GM19238 (cell line): ENCODE data around the gene GNG12.

ENCODE experiments used
- DNase-seq: peaks from one replicate; pipeline ENCODE4 v3.0.0; 2011; ENCODE audit warnings: low spot score; ENCODE audit not compliant: insufficient read length

The GNG12 gene

GRCh38 chr1:67843331-67843730, 10.1 kb upstream of the GNG12 start:
- no peak for DNase-seq

DNA sequence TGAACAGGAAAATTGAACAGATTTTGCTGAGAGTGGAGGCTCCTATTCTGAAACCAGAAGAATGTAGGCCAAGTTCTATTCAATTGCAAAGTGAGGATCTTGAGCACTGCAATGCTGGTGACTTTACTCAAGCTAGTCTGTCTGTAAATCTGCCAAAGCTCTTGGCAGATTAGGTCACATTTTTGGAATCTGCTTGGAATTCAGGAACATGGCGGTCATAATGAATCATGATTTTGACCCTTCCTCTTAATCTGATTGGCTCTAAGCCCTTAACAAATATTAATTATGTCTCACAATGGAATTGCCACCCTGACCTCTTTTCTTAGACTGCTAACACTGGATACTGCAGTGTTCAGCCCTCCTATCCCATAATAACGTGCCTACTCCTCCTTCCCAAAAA, 7.2 kb upstream of the GNG12 start:
- no peak for DNase-seq

GRCh38 chr1:67839826-67840225, 6.6 kb upstream of the GNG12 start:
- no peak for DNase-seq

DNA sequence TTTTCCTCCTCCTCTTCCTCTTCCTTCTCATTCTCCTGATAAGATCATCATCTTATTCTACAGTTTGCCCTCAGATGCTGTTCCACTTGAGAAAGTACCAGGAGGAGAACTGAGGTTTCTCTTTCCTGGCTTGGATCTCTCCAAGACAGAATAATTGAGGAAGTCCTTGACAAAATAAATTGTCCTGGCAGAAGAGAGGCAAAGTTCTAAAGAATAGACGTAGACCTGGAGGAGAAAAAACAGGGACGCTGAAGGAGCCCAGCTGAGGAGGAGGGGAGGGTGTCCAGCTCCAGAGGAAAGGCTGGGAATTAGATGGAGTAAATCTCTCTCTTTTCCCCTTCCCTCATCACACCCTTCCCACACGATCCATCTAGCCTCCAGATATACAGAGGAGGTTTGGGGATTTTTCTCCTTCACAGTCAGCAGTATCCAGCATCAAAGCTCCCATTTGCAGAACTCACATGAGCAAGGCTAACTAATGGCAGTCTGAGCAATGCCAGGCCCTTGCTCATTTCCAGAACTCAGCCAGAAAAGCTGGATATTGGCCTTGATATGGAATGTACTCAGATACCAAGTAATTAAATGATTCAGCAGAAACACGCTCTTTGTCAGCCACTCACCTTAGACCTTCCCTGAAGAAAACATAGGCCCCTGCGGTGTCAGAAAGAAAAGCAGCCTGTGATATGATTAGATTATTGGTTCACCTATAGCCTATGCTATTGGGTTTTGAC, 5.1 kb upstream of the GNG12 start:
- DNase-seq = no peak

GRCh38 chr1:67836769-67837168, 3.5 kb upstream of the GNG12 start:
- no peak for DNase-seq

DNA sequence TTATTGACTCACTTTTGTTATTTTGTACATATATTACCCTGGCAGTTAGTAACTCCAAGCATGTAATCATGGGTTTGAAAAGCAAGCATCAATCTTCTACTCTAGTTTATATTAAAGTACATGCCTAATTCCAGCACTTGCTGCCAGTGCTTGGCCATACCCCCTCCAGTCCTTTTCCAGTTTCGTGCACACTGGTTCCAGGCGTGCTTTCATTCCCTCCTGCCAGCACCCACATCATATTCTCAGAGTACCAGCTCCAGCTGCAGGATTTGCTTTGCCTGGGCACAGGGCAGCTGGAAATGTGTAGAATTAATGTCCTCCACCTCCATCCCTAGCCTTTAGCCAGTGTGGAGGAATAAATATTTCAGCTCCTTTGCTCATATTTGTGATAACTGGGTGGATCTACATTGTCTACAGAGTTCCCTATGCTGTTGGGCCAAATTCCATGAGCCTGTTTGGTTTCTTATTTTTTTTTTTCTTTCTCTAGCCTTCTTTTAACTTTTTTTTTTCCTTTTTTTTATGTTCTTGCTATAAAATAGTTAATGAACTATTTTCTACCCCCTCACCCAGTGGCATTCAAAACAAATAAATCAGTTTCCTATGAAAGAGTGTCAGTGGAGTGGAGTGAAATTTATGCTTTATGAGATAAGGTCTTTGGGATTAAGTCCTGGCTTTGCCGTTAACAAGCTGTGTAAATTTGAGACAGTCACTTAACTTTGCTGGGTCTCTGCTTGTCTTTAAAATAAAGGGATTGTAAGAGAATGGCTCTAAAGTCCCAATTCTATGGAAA, 2.6 kb upstream of the GNG12 start:
- no peak for DNase-seq

- no peak for DNase-seq
Measured at GRCh38 chr1:67834246-67834877, 1.1 kb upstream of the GNG12 start.

DNA sequence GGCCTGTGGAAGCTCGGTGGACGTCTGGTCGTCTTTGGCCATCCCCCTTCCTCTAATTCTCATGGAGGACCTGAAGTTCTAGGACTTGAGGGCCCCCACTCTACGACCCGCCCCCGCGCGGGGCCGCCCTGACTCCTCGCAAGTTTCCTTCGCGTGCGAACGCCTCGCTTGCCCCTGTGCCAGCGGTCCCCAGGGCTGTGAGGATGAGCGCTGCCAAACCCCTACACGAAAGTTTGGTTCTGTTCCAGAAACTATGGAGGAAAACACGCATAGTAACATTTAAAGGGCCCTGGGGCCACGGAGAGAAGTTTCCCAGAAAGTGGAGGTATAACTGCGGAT, 304 bp upstream of the GNG12 start:
- DNase-seq = no peak

DNA sequence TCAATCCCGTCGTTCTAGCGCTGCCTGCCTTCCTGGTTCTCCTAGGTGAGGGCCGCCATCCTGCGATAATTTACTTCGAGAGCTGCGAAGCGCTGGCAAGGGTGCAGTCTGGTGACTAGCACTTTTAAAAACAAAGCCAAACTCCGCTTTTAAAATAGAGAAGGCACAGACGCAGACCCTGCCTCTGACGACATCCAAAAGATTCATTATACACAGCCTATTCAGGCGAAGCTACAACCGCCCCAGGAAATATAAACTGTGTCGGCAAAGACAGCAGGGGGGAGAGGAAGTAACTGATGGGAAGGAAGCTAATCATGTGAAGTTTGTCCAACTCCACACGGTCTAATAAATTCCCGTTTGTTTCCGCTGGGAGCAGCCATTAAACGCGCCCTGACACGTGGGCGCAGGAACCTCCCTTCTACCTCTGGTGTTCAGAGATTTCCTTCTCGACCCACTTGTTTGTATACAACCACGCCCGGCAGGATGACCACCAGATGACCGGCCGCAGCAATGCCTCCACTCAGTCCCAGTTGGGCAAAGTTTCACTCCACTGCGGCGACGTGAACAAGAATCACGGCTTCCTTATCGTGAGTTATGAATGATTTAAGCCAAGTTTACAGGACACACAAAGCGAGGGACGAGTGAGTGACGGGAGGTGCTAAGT, 1.3 kb downstream of the GNG12 start:
- DNase-seq = no peak

DNA sequence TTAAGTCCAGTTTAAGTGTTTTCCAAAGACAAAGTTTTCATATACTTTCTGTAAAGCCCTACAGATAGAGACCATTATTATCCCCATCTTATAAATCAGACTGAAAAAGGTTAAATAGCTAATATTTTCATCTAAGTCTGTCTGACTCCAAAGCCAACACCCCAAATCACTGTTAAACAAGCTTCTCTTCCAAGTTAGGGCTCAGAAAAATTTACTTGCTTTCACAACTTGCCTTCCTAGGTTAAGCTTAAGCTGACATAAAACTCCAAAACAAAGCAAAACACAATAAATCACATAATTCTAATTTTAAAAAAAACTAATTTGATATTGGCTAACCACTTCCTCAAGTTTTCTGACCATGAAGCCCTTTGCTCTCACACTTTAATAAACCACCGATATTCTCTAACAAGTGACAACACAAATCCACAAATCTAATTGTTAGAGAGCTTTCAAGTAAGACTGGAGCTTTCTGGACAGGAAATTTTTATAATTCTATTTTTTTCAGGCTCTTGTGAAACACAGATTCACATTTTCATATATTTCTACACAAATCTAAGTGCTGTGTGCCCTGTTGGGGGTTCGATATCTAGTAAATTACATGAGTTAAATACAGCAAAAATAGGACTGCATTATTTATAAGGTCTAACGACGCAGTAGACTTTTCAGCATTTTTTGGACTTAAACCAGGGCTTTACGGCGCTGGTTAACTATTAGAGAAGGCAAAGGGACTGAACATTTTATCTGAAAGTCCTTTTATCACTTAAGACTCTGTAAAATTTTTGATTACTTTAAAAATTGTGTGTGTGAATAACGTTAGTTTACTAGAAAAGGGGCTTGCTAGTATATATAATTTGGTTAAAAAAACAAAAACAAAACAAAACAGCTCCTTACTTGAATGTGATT, 2.1 kb downstream of the GNG12 start:
- no peak for DNase-seq

DNA sequence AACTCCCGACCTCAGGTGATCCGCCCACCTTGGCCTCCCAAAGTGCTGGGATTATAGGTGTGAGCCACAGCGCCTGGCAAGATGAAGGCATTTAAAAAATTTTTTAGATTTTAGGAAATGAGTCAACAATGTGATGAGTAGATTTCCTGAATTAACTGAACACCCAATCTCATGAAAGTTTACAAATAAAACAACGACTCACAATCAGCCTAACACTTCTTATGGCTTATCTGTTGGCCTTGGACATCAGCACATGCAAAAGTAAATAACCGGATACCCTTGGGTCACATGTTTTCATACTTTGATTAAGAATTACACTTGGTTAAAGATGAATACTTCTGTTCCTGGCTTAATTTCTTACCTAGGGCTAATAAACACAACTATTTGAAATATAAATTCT, 3.0 kb downstream of the GNG12 start:
- no peak for DNase-seq

GRCh38 chr1:67827688-67828087, 5.6 kb downstream of the GNG12 start:
- no peak for DNase-seq

GRCh38 chr1:67825591-67825990, 7.7 kb downstream of the GNG12 start:
- DNase-seq = no peak

GRCh38 chr1:67824766-67825165, 8.5 kb downstream of the GNG12 start:
- no peak for DNase-seq

DNA sequence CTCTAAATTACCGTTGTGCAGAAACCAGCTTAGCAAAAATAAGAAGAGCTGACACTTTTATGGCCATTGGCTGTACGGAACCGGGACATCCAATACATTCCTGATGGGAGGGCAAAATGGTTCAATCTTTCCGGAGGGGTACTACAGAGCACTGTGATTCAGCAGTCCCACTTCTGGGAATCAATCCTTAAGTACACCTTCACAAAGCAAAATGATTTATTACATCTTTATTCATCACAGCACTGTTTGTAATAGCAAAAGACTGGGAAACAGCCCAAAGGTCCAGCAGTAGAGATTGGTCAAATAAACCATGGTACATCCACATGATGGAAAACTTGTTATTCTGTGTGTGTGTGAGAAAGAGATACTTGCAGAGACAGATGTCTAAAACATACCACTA, 9.7 kb downstream of the GNG12 start:
- DNase-seq = no peak

- DNase-seq = no peak
Measured at GRCh38 chr1:67821263-67821662, 12.0 kb downstream of the GNG12 start.

GRCh38 chr1:67818725-67819301, 14.5 kb downstream of the GNG12 start:
- DNase-seq = no peak

DNA sequence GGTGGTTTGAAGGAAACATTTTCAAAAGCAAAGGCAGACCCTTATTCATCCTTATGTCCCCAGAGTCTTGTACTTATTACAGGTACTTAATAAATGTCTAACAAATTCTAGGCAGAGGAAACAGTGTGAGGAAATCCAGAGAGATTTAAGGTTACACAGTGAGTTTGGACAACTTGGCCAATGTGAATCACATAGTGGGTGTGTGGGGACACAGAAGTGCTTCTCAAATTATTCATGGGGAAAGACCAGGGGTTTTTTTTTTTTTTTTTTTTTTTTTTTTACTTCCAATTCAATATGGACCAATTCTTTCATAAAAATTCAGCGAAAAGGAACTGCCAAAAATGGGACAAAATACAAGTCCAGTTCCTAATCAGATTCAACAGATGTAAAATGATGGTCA, 15.1 kb downstream of the GNG12 start:
- no peak for DNase-seq

DNA sequence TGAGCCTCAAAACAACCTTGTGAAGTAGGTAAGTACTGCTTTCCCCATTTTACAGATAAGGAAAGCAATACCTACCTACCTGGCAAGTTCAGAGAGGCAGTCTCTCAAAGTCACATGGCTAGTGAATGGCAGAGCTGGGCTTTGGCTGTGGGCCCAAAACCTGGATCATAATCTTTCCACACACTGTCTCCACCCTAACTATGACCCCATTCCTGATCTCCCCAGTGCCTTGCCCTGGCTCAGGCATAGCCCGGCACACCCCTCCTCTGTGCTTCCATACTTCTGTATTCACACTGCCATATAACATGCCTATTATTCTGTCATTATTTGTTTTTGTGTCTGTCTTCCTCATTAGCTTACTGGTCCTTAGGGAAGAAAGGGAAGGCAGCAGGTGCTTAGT, 15.9 kb downstream of the GNG12 start:
- DNase-seq = no peak

DNA sequence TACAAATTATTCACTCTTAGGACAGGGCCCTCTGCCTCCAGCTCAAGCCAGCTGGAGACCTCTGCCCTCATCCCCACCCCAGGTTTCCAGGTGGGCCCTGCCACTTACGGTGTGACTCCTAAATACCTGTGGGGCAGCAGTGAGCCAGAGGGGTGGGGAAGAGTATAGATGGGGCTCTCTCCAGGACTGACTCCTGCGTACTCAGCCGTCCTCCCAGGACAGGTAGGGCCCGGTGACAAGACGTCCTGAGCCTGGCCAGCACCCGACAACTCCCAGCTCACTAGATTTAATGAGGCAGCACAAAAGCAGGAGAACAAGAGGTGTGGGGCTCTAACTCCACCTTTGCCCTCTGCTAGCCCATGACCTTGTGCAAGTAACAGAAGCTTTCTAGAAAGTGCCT, 16.8 kb downstream of the GNG12 start:
- DNase-seq = no peak

DNA sequence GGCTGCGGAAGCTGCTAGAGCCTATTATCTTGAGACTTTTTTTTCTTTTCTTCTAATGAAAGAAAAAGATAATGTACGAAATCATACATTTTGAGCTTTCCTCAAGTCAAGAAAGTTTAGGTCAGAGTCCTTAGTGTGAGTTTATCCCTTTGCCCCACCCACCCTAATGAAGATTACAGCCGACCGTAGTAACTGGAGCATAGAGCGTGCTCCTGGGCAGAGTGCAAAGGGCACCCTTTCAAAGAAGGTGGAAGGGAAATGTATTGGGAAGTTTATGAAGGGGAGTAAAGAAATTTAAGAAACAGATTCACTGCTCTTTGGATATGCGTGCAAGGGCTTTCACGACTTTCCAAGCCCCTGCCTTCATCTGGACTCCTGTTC, 17.2 kb downstream of the GNG12 start:
- DNase-seq = no peak
